ENCODE measurements around the gene TEX19. TPM values are rescaled to one million over a fixed set of nuclear protein-coding genes. Genes with fewer than 3 reads are reported as not detected.

TEX19 gene, protein sequence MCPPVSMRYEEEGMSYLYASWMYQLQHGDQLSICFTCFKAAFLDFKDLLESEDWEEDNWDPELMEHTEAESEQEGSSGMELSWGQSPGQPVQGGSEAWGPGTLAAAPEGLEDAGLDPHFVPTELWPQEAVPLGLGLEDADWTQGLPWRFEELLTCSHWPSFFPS
- not detected in 2 replicates for total RNA-seq

DNA sequence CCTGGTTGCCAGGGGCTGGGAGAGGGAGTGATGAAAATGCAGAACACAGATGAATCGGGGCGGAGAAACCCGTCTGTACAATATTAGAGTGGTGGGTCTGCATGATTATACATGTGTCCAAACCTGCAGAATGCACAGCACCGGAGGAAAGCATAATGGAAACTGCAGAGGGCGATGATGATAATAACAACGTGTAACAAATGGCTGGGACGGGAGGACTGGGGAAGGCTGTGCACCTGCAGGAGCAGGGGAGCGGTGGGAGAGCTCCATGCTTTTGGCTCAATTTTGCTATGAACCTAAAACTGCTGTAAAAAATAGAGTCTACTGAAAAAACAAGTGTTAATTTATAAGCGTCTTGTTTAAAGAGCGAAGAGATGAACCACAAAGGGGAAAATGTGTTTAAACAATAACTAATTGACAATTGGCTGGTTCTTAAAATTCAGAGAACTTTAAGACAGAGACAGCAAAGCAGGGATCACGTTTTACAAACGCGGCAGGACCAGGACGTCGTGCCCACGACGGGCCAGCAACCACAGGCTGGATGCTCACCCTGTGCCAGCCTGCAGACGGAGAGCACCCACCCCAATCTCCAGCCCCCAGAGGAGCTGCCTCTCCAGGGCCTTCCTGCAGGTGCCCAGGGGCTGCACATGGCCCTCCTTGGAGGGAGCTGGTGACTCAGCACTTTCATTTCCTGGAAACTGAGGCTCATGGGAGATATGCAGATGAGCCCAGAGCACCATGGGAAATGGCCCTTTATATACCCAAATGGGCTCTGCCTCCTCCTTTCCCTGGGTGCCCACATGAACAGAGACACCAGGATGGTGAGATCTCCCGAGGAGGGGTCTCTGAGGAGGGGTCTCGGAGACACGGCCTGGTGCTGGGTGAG is at the start of gene TEX19:
Gene TEX19 (plus strand): TSS at position 783 of the 886 bp plus-strand sequence. CDS start 2,904 bp downstream, outside the sequence.

GRCh38 chr17:82317394-82318168 is 41.5 kb upstream of the TEX19 start, which contains the start of gene CD7:
CD7 (minus strand) TSS chr17:82317608; CDS start chr17:82317495, 113 bp downstream.

DNA sequence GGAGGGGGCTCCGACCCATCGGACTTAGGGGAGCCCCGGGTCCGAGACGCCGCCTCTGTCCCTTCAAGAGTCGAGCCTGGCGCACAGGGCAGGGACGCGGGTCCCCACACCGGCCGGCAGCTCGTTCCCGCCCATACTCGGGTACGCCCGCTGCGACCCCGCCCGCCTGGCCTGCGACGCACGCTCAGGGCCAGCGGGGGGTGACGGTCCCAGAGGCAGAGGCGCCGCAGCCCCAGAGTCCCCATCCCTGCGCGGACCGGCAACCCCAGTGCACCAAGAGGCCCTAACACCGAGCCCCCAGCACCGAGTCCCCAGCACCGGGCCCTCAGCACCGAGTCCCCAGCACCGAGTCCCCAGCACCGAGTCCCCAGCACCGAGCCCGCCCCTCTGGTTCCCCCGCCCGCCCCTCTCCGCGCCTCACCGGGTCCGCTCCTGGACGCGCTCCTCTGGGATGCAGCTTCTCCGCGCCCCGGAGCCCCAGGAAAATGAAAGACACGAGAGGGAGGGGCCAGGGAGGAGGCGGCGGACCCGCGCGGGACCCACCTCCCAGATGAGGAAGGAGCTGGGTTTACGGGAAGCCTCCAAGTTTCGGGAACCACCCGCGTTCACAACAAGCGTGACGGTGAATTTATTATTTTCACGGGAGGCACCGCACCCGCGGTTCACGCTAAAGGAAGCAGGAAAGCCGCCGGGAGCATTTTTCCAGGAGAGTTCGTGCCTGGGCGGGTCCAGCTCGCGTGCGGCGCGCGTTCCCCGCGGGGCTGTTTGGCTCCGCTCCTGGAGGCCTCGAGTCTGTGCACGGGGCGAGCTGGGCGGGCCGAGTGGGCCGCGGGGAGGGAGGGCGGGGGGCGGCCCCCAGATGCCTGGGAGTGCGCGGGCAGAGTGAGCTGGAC is 25.5 kb upstream of the TEX19 start, which contains the start of gene SECTM1:
Gene SECTM1 (minus strand): TSS at position 488 of the 893 bp plus-strand sequence. CDS start 6,526 bp downstream, outside the sequence.

GRCh38 chr17:82371333-82372248 is 12.5 kb downstream of the TEX19 start, which contains the start of gene UTS2R:
UTS2R (plus strand) TSS chr17:82371765; CDS start chr17:82374325, 2,560 bp downstream.

Other genes with a start within 250 kb of the TEX19 start
- gene CCDC57, start 146.4 kb upstream of the TEX19 start, total RNA-seq, result 8.7 and 9.5 TPM in 2 replicates
- 107 and 162 TPM in 2 replicates for gene SLC16A3, start 130.2 kb upstream of the TEX19 start, total RNA-seq
- gene CSNK1D, start 85.5 kb upstream of the TEX19 start, total RNA-seq, result 59.9 and 85.4 TPM in 2 replicates
- gene CD7, start 41.6 kb upstream of the TEX19 start, total RNA-seq, result 0.20 TPM in 1 of 2 replicates, not detected in the other
- 8.6 and 12.6 TPM in 2 replicates for gene SECTM1, start 25.5 kb upstream of the TEX19 start, total RNA-seq
- gene UTS2R, start 12.5 kb downstream of the TEX19 start, total RNA-seq, result not detected in 2 replicates
- 6.9 and 13.8 TPM in 2 replicates for gene HEXD, start 59.1 kb downstream of the TEX19 start, total RNA-seq
- gene OGFOD3, start 59.3 kb downstream of the TEX19 start, total RNA-seq, result 30.7 and 42.5 TPM in 2 replicates
- 42.2 and 67.1 TPM in 2 replicates for gene CYBC1, start 91.5 kb downstream of the TEX19 start, total RNA-seq
- 16.7 and 20.0 TPM in 2 replicates for gene NARF, start 99.5 kb downstream of the TEX19 start, total RNA-seq
- gene FOXK2, start 160.5 kb downstream of the TEX19 start, total RNA-seq, result 23.2 and 24.8 TPM in 2 replicates